Tibial nerve (tissue), 4 donors: ENCODE results near the gene ATG9B.

Experiments
- EP300 ChIP-seq, 2 donors: sonication (generic); formaldehyde crosslinking; IDR thresholded peaks; one replicate each; pipeline ENCODE4 v1.6.1; 2017; ENCODE audit warnings: antibody characterized with exemption in 2 of 2, mild to moderate bottlenecking in 1 of 2
- POLR2A ChIP-seq, 2 donors: fragments of 450-650 bp; IDR thresholded peaks; one replicate each; pipeline ENCODE4 v1.6.1; 2017; ENCODE audit warnings: antibody characterized with exemption in 2 of 2, mild to moderate bottlenecking in 2 of 2, moderate library complexity in 2 of 2
- TF ChIP-seq, protein P1 (sequence below), 5 experiments: fragments of 200-600 bp in 3 of 5; fragments of 450-650 bp in 2 of 5; sonication (generic) in 3 of 5; IDR thresholded peaks; one replicate each; pipeline ENCODE4 v1.5.1; 2016 to 2019; ENCODE audit warnings: antibody characterized with exemption in 5 of 5, mild to moderate bottlenecking in 3 of 5, moderate library complexity in 2 of 5

DNA sequence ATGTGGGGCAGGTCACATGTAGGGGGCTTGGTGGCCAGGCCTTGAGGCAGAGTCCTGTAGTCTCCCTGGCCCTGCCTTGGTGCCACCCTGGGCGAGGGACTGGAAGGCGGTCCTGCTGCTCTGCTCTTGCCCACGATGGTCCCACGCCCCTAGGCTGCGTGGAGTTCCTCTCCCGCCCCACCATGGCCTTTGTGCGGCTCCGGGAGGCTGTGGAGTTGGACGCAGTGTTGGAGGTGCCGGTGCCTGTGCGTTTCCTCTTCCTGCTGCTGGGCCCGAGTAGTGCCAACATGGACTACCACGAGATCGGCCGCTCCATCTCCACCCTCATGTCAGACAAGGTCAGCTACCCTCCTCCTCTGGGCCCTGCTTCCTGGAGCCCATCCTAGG lies 46.3 kb upstream of the ATG9B start:
- no peak for TF ChIP-seq POLR2A (IDR thresholded peaks at IDR 0.05)
- TF ChIP-seq EP300 (IDR thresholded peaks at IDR 0.05): no peak
- TF ChIP-seq, protein P1, sequence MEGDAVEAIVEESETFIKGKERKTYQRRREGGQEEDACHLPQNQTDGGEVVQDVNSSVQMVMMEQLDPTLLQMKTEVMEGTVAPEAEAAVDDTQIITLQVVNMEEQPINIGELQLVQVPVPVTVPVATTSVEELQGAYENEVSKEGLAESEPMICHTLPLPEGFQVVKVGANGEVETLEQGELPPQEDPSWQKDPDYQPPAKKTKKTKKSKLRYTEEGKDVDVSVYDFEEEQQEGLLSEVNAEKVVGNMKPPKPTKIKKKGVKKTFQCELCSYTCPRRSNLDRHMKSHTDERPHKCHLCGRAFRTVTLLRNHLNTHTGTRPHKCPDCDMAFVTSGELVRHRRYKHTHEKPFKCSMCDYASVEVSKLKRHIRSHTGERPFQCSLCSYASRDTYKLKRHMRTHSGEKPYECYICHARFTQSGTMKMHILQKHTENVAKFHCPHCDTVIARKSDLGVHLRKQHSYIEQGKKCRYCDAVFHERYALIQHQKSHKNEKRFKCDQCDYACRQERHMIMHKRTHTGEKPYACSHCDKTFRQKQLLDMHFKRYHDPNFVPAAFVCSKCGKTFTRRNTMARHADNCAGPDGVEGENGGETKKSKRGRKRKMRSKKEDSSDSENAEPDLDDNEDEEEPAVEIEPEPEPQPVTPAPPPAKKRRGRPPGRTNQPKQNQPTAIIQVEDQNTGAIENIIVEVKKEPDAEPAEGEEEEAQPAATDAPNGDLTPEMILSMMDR (IDR thresholded peaks at IDR 0.05): no peak
